Activated CD4-positive, alpha-beta T cell treated with anti-CD3 and anti-CD28 coated beads, Interleukin-2, Interleukin-6, amounts not matched to agents 100 ng/mL and 50 ng/mL, durations not matched to agents 16 hours and 8 hours (primary cell): ENCODE results near the gene TMPRSS7.
A peak's percentile ranks its signal among the peaks of the same experiment; 100 is the strongest.

Experiments
- DNase-seq: peaks from one replicate; pipeline ENCODE4 v3.0.0-alpha.2; 2020

TMPRSS7 gene, protein sequence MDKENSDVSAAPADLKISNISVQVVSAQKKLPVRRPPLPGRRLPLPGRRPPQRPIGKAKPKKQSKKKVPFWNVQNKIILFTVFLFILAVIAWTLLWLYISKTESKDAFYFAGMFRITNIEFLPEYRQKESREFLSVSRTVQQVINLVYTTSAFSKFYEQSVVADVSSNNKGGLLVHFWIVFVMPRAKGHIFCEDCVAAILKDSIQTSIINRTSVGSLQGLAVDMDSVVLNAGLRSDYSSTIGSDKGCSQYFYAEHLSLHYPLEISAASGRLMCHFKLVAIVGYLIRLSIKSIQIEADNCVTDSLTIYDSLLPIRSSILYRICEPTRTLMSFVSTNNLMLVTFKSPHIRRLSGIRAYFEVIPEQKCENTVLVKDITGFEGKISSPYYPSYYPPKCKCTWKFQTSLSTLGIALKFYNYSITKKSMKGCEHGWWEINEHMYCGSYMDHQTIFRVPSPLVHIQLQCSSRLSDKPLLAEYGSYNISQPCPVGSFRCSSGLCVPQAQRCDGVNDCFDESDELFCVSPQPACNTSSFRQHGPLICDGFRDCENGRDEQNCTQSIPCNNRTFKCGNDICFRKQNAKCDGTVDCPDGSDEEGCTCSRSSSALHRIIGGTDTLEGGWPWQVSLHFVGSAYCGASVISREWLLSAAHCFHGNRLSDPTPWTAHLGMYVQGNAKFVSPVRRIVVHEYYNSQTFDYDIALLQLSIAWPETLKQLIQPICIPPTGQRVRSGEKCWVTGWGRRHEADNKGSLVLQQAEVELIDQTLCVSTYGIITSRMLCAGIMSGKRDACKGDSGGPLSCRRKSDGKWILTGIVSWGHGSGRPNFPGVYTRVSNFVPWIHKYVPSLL

DNA sequence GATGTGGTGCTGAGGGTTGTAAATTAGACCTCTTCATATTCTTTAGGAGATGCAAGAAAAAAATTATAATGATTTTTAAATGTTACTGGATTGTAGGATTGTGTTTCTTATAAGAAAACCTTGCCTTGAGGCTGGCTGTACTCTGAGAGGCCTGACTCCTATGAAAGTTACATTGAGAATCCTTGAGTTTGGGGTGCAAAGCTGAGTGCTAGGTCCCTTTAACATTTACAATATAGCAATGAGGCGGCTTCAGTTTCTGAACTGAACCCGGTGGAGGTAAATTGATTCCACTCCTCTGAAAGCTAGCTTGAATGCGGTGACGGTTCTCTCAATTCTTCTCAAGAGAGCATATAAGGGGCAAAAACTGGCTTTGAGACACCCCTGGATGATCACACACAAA, at the start of gene TMPRSS7:
TSS of gene TMPRSS7 (plus strand) at position 301 of the 400 bp plus-strand sequence. CDS start 110 bp downstream, outside the sequence.
- DNase-seq, result no peak

DNA sequence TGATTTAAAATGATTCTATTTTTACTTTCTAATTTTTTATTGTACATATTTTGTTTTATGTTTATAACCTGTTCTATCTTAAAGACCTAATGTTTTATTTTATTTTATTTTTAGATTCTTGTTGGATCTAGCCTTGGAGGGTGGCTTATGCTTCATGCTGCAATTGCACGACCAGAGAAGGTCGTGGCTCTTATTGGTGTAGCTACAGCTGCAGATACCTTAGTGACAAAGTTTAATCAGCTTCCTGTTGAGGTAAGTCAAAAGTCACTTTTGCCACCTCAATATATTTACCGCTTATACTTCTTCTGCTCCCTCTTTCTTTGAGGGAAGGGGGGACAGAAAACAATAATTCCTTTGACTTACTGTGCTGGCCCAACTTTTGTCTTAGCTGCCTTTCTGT, 47.7 kb upstream of the TMPRSS7 start:
- no peak for DNase-seq

DNA sequence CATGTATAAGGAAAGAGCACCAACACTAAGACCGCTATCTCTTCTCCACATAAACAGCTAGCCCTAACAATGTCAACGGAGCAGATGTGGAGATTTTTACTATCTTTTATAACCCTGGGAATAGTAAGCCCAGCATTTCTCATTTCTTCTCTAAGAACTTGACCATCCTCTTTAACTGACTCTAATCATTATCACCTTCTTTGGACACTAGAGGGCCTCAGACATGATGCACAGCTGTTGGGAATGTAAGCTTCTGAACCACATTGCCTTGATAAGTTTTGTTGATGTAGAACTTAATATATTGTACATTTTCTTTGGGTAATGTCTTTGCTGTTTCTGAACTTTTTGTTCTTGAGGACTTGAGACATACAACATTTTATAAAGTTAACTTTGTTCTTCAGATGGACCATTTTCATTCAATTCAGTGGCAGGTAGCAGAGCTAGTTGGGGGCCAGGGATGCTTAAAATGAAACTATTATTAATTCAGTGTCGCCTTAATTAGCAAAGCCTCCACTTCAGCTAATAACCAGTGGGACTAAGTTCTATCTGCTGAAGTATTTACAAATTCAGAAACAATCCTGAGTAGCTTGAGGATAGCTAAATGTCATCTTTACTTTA, 45.4 kb upstream of the TMPRSS7 start:
- DNase-seq, result peak; percentile 60

DNA sequence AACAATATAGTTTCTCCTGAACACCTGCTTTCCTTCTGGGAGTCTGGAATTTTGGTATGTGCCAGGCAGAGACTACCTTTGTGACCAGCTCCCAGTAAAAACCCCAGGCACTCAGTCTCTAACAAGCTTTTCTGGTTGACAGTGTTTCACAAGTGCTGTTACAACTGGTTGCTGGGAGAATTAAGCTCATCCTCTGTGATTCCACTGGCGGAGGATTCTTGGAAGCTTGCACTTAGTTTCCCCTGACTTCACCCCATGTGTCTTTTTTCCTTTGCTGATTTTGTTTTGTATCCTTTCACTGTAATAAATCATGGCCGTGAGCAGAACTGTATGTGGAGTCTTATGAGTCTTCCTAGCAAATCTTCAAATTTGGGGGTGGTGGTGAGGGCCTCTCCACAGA, 41.5 kb upstream of the TMPRSS7 start:
- DNase-seq, result no peak

DNA sequence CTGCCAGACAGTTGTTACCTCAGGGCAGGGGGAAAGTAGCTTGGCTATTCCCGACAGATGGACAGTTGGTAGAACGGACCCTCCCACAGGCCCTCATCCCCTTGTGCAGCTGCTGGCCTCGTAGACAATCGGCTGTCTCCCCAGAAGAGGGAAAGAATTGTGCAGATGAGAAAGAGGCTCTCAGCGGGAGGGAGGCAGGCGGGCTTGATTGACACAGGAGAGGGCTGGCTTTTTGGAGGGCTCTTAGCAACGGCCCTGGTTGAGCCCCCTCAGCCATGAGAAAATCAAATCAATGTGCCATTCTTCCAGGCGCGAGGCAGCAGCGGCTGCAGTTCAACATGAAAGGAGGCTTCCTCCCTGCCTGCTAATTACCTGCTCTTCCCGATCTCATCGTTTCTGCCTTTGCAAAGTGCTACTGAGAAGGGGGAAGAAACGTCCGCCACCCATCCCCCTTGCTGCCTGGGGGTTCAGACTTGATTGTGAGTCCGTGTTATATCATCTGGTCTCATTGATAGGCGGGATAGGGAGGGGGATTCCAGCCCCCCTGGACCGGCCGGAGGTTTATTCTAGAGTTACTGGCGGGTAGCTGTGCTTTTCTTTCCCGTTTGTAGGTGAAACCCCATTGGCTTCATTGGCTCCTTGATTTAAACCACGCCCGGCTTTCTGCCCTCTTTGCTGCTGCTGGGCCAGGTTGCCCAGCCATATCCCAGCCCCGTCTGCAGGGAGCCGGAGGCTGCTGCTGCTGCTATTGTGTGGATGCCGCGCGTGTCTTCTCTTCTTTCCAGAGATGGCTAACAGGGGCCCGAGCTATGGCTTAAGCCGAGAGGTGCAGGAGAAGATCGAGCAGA, 35.7 kb upstream of the TMPRSS7 start, which contains the start of gene TAGLN3:
TSS of gene TAGLN3 (plus strand) at position 287 of the 848 bp plus-strand sequence. CDS start at position 788, 501 bp downstream.
- no peak for DNase-seq

DNA sequence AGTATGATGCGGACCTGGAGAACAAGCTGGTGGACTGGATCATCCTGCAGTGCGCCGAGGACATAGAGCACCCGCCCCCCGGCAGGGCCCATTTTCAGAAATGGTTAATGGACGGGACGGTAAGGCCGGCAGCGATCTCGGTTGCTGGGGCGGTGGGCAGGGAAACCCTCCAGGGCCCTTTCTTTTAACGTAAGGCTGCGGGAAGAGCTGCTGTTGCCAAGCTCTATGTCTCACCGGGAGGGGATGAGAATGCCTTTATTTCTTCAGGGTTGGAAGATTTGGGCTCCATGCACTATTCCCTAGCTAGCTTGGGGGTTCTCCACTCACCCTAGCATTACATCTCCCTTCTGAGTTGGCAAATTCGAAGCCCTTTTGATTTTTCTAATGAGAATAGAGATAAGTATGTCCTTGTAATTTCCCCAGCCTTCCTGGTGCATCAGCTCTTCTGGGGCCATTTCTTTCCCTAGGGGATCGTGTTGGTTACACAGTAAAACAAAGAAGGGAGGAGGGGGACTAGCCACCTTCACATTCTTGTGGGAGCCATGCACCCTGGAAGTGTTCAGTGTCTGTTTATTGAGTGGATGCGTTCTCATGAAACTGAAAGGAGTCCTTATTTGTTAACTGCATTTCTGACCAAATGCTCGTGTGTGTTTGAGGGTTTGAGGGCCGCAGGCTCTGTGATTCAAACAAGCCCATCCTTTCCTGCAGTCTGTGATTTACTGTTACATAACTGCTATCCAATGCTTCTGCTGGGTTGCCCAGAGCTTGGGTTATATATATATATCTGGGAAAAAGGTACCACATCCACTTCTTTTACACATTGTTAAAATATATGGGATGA, 34.8 kb upstream of the TMPRSS7 start:
- no peak for DNase-seq

DNA sequence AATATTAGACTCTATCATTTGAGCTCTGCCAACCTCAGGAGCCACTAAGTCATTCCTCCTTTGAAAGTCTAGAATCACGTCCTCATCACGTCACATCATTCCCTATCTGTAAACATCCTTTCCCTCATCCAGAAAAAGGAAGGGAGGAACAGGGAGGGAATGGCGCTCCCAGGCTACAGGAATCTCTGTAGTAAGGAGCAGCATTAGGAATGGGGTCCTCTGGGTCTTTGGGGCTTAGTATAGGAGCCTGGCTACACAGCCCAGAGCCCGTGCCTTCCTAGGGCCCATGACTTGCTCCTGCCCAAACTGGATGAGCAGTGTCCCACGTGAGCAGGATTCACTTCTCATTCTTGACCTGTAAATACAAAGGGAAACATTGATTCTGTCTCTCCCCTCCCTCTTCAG, 34.2 kb upstream of the TMPRSS7 start:
- no peak for DNase-seq

DNA sequence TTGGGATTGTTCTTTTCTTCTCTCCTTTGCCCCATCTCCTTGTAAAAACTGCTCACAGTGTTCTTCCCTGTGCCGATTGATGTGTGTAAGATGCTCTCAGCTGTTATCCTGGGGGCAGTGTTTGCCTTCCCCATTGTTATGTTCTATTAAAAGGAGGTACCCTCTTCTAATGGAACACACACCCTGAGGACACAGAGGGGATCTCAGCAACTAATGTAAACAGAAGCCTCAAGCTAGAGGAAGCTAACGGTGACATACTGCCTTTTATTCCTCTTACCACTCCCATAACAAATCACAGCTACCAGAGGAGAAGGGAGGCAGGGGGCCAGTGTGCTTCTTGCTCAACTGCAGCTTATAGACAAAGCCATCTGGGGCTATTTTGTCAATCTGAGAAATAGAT, 33.6 kb upstream of the TMPRSS7 start:
- DNase-seq, result no peak

DNA sequence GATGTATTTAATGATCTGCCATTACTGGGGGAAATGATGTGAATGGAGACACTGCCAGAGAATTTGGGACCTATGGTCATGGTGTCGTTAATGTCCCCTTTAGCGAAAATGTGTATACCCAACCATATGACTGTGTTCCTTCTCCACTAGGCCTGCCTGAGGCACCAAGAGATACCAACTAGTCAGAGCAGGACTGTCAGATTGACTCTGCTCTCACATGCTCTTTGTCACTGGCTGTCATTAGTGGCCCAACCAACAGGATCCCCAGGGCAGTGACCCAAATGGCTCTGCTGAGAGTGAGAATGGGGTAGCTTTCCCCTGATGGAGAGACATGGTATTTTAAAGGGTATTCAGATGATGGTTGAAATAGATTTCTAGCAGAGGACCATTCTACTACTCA, 33.0 kb upstream of the TMPRSS7 start:
- peak; percentile 40 for DNase-seq

DNA sequence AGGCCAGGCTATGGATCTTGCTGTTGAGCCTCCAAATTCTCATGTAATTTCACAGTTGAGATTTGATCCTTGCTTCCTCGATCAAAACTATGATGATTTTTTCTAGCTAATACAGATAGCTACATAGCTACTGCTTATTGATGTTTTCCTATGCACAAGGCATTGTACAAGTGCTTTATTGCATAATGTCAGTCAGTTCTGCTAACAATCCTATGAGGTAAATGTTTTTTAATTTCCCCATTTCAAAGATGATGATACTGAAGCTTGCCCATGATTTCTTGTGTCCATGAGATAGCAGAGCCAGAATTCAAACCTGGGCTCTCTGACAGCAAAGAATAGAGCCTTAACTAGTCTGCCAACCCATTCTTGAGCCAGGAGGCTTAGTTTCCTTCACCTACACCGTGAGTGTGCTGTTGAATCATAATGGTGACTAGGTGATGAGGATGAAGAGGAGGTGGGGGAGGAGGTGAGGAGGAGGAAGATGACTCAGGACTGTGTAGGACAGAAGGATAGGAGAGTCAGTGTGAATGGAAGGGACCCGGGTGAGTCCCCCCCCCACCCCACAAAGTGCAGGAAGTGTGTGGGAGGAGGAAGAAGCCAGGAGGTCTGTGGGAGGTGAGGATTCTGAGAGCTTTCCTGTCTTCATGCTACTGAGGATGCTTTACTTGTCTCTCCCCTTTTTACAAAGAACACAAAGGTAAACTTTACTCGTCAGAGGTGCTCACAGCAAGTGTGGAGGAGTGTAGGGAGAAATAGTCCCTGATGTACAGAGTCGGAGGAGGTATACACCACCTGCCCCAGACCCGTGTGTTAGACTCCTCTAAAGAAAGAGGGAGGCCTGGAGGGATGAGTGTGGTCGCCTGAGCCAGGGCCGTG, 32.2 kb upstream of the TMPRSS7 start:
- peak; percentile 73 for DNase-seq

DNA sequence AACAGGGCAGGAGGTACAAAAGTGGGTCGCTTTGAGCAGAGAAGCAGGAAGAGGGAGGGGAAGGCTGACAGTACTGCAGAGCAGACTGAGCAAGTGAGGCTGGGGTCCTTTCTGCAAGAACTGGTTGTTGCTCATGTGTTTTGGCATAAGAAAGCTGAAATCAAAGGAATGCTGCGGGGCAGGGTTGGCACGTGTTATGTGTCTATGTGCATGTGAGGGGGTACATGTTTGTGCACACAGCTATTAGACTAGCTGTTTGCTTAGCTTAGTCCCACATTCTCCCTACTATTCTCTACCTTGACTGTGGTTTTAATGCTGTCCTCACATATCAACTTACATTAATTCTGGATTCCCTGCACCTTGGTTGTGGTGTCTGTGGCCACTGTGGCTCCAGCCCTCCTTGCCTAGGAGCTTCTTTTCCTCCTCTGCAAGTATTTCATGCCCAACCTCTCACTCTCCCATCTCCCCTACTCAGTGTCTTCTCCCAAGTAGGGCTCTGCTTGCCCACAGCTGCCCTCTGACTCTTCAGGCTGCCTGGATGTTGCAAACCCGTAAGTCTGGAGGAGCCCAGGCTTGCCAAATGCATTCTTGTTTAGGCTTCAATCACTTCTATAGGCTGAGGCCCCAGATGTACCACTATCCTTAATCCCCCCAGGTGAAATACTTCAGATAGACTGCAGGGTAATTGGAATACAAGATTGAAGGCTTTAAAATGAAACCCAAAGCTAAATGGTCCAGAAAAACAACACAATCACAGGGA, 31.0 kb upstream of the TMPRSS7 start:
- DNase-seq, result no peak

DNA sequence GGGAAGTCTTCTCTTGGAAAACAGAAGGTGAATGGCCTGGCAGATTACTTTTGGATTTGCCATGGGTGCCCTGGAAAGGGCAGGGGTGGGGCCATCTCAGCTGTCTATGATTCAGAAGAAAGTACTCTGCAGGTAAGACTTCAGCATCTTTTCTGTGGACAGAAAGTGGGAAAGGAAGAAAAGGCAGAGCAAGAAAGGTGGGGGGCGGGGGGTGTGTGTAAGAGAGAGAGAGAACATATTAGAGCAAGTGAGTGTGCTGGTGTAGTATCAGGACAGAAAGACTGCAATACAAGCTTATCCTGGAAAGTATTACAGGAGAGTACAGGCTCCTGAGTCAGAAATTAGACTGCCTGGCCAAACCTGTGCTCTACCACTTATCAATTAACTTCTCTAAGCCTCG, 30.3 kb upstream of the TMPRSS7 start:
- DNase-seq, result no peak

DNA sequence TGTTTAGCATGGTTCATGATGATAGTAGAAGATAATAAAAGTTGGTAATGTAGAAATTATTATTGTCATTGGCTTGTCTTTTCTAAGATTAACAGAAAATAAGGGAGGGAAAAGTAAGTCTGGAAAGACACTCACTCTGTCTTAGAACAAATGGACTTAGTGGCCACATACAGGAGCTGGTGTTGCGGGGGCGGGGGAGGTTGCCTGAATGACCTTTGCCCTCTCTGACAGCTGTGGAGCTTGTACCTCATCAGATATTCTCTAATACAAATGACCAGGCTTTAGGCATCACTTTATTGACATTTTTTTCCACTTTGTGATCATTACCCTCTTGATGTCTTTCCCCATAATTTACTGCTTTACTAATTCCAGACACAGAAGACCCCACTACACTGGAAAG, 29.9 kb upstream of the TMPRSS7 start:
- no peak for DNase-seq

DNA sequence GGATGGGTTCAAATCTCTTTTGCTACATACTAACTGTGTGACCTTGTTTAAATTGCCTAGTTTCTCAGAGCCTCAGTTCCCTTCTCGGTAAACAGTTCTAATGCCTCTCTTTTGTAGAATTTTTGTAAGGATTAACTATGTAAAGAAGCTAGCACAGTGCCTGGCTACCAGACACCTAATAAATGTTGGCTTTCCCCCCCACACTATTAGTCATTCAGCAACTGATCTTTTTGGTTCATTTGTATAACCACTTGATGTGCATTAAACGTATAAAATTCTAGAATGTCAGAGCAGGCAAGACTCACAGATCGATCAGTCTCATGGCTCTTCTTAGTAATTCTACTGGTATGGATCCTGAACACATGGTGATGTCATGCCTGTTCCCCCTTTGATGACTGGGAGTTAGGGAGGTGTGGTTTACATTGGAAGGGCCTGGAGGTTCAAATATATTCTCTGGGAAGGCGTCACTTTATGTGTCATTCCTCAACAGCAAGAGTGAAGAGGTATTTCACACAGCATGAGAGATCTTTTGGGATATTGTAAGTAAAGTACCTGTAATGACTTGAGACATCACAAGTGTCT, 29.4 kb upstream of the TMPRSS7 start:
- DNase-seq, result no peak

DNA sequence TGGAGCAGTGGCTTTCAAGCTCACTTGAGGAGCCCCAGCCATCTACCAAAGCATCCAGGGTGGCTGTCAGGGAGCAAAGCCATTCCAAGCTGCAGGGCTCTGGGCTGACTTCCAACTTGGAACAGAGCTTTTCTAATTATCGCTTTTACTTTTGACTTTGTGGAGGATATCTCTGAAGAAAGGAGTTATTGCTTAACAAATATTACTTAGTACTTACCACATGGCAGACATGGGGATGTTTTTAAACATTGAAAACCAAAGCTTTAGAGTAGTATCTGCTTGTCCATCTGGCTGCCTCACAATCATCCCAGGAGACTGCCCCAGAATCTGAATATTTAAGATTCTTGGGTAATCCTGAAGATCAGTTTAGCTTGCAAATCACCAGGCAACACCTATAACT, 26.9 kb upstream of the TMPRSS7 start:
- DNase-seq, result no peak

DNA sequence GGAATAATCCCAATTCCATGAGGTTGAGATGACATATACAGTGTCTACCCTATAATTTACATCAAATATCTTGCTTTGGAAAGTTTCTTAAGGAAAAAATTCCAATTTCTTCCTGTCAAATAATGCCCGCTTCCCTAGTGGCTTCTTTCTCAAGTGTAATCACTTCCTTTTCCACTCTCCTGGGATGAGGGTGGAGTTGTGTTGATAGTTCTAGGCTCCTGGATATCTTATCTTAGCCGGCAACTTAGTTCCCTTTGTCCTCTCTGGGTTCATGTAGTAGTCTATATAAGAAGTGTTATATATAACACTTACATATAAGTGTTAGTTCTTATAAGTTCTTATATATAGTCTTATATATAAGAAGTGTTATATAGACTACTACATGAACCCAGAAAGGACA, 24.9 kb upstream of the TMPRSS7 start:
- DNase-seq, result no peak

DNA sequence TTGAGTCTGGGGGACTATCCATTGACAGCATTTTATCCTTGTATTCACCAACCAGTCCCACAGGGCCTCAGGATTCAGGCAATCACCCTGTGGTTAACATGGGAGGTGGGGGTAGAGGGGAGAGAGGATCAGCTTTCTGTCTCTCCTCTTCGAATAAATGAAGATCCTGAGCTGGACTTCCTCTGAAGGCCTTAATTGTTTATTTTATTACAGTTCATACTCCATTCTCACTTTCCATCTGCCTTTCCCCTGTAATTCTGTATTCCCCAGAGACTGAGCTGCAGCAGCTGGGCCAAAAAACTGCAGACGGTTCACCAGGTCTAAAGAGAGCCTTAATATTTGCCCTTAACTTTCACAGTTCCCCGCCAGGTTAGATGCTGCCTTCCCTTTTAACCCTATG, 23.9 kb upstream of the TMPRSS7 start:
- DNase-seq, result no peak

DNA sequence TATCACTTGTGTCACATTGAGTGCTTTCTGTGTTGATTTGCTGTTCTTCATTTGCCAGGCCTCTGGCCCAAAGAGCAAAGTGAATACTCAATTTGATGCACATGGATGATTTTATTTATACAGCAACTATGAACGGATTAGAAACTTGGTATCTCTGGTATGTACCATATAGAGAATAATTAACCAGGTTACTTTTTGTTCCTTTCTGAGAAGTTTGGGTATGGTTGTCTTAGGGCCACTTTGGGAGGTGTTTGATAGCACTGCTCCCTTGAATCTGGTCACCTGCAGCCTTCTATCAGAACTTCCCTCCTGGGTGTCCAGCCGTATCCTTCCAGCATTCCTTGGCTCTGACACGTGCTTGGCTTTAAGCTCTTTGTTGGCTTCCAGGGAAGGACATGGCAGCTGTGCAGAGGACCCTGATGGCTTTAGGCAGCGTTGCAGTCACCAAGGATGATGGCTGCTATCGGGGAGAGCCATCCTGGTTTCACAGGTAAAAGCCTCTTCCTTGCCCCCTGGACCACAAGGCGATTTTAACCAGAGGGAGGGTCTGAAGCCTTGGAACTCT, 23.1 kb upstream of the TMPRSS7 start:
- DNase-seq, result no peak
